HFFc6 (cell line): ENCODE results near the gene MRTFA. TPM values are rescaled to one million over a fixed set of nuclear protein-coding genes. Genes with fewer than 3 reads are reported as not detected.

Experiments
- DNase-seq: peaks from one replicate; pipeline ENCODE4 v3.0.0-alpha.2; 2018
- H3K27ac Mint-ChIP-seq: 2 replicates; pipeline ENCODE4 v1.8.0; 2020; ENCODE audit warnings: mild to moderate bottlenecking, mixed read lengths
- H3K27me3 Mint-ChIP-seq: 2 replicates; pipeline ENCODE4 v1.8.0; 2021; ENCODE audit warnings: mild to moderate bottlenecking, moderate library complexity, mixed read lengths; ENCODE audit not compliant: insufficient read depth
- H3K36me3 Mint-ChIP-seq: 2 replicates; pipeline ENCODE4 v1.8.0; 2021; ENCODE audit warnings: low read depth, mixed read lengths
- H3K4me1 Mint-ChIP-seq: 2 replicates; pipeline ENCODE4 v1.8.0; 2020; ENCODE audit warnings: low read depth, mixed read lengths
- H3K4me3 Mint-ChIP-seq: 2 replicates; pipeline ENCODE4 v1.8.0; 2020; ENCODE audit warnings: mild to moderate bottlenecking, moderate library complexity, mixed read lengths
- H3K9me3 Mint-ChIP-seq: 2 replicates; pipeline ENCODE4 v1.8.0; 2020; ENCODE audit warnings: mild to moderate bottlenecking, mixed read lengths
- CTCF ChIP-seq: fragments of 200-600 bp; sonication (generic); IDR thresholded peaks from 2 replicates; pipeline ENCODE4 v1.5.0; 2021; ENCODE audit warnings: antibody characterized with exemption, mild to moderate bottlenecking
- total RNA-seq, 6 experiments: library from RNA; stranded (reverse); fragmentation: NEBNext Ultra II Directional; extraction: Animal tissue kit (Norgen Biotek cat#: 25700); gene quantifications; 2 replicates in 1 of 6; 3 replicates in 5 of 6; pipeline ENCODE4 v1.2.3, GENCODE V29; 2021

MRTFA gene
- total RNA-seq, 6 experiments from 2014 or later: 36.4 to 48.7 (median 42.2) TPM

DNA sequence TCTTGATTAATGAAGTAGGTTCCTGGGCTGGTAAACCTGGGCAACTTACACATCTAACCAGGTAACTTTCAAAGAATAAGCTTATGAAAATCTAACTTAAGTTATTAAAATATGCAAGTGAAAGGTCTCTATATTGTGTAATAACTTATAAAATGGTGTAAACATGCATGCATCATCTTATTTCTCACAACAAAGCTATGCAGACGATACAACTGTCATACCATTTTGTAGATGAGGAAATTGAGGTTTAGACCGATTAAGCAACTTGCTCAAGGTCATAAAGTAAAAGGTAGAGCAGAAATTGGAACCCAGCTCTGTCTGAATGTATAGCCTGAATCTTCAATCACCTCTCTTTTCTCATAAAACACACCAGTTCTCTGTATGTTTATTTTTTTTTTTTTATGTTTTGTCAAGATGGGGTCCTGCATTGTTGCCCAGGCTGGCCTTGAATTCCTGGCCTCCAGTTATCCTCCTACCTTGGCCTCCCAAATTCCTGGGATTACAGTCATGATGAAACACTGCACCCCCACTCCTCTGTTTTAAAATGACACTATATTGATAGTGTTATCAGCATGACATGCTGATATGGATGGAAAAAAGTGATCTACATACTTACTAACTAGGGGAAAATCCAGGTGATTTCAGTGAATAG, 156.5 kb downstream of the MRTFA start:
- Mint-ChIP-seq H3K4me1 (peaks cover 61% of the 10 kb centered on the region), H3K27me3 (no peaks in the 10 kb centered on the region), H3K9me3 (no peaks in the 10 kb centered on the region), H3K27ac (no peak overlapping the region), H3K4me3 (no peak overlapping the region), H3K36me3 (peaks cover 10% of the 10 kb centered on the region; the same call in 1 of the 2 replicates)
- DNase-seq: no peak
- TF ChIP-seq CTCF: no peak

- no peak overlapping the region for H3K27ac Mint-ChIP-seq
- DNase-seq: no peak
- H3K4me3 Mint-ChIP-seq: no peak overlapping the region
- peak; percentile 39; the same call in 1 of the 2 replicates for TF ChIP-seq CTCF
- no peaks in the 10 kb centered on the region for H3K27me3 Mint-ChIP-seq
- peaks cover 10% of the 10 kb centered on the region; the same call in 1 of the 2 replicates for H3K36me3 Mint-ChIP-seq
- H3K4me1 Mint-ChIP-seq: peaks cover 57% of the 10 kb centered on the region
- H3K9me3 Mint-ChIP-seq: no peaks in the 10 kb centered on the region
Measured at GRCh38 chr22:40479126-40479800, 157.3 kb downstream of the MRTFA start.

GRCh38 chr22:40478338-40479125, 158.0 kb downstream of the MRTFA start:
- no peak for DNase-seq
- TF ChIP-seq CTCF: no peak
- no peaks in the 10 kb centered on the region for H3K27me3 Mint-ChIP-seq
- no peaks in the 10 kb centered on the region for H3K9me3 Mint-ChIP-seq
- H3K27ac Mint-ChIP-seq: no peak overlapping the region
- H3K36me3 Mint-ChIP-seq: peaks cover 10% of the 10 kb centered on the region; the same call in 1 of the 2 replicates
- no peak overlapping the region for H3K4me3 Mint-ChIP-seq
- peaks cover 57% of the 10 kb centered on the region for H3K4me1 Mint-ChIP-seq

DNA sequence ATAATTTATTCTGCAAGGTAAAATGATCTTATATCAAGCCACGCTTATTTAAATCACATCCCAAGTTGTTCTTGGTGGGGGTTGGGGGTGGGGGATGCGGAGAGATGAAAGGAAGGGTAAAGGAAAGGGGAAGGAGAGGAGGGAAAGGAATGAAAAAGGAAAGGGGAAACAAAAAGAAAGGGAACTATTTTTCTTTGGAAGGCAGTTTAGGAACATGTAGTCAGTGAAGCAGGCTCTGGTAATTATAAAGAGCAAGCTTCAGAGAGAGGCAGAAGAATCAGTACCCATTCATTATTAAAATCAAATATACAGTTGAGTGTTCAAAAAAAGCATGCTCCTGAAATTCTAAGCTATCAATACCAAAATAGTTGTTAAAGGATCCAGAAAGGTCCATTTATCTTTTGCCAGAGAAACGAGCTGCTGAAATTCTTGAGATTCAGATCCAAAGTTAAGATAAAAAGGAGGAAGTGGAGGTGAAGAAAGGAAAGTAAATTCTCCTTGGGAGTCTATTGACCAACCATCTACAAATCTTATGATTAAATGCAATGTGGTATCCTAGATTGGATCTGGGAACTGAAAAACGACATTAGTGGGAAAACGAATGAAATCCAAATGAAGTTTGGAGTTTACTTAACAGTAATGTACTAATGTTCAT, 158.7 kb downstream of the MRTFA start:
- DNase-seq: no peak
- no peak overlapping the region for H3K4me3 Mint-ChIP-seq
- no peak overlapping the region for H3K27ac Mint-ChIP-seq

More for the DNA sequence above, 158.7 kb downstream of the MRTFA start:
- H3K27me3 Mint-ChIP-seq: no peaks in the 10 kb centered on the region
- H3K36me3 Mint-ChIP-seq: peaks cover 10% of the 10 kb centered on the region
- peaks cover 56% of the 10 kb centered on the region for H3K4me1 Mint-ChIP-seq
- no peaks in the 10 kb centered on the region for H3K9me3 Mint-ChIP-seq
- TF ChIP-seq CTCF: no peak
